Transverse colon (tissue), 4 donors: ENCODE measurements around the gene TP53BP1. TPM values are rescaled to one million over a fixed set of nuclear protein-coding genes. Genes with fewer than 3 reads are reported as not detected.

Experiments
- DNase-seq: peaks from one replicate; pipeline ENCODE4 v3.0.0-alpha.2; 2019
- H3K27ac ChIP-seq, 4 donors: fragments of 200-600 bp; sonication (generic); 2 replicates each; pipeline ENCODE4 v1.5.1; 2016 to 2018; ENCODE audit warnings: inconsistent platforms in 4 of 4
- H3K27me3 ChIP-seq: fragments of 200-600 bp; sonication (generic); 2 replicates; pipeline ENCODE4 v1.5.1; 2017; ENCODE audit warnings: inconsistent platforms
- H3K36me3 ChIP-seq, 4 donors: fragments of 200-600 bp; sonication (generic); 2 replicates each; pipeline ENCODE4 v1.5.1; 2017 to 2019; ENCODE audit warnings: inconsistent platforms in 4 of 4
- H3K4me1 ChIP-seq, 4 donors: fragments of 200-600 bp; sonication (generic); 2 replicates each; pipeline ENCODE4 v1.5.1; 2017 to 2020; ENCODE audit warnings: inconsistent platforms in 4 of 4
- H3K4me3 ChIP-seq, 4 donors: fragments of 200-600 bp; sonication (generic); 1 replicate in 1 of 4; 2 replicates in 3 of 4; pipeline versions ENCODE4 v1.5.1 to v1.6.1; 2017 to 2019; ENCODE audit warnings: inconsistent platforms in 4 of 4
- H3K9me3 ChIP-seq, 2 donors: fragments of 200-600 bp; sonication (generic); 2 replicates each; pipeline ENCODE4 v1.5.1; 2017 to 2019; ENCODE audit warnings: inconsistent platforms in 2 of 2
- CTCF ChIP-seq, 5 experiments: fragments of 200-600 bp in 3 of 5; fragments of 450-650 bp in 2 of 5; sonication (generic) in 3 of 5; IDR thresholded peaks; 1 replicate in 2 of 5; 2 replicates in 3 of 5; pipeline ENCODE4 v1.5.1; 2016 to 2017; ENCODE audit warnings: antibody characterized with exemption in 5 of 5, inconsistent platforms in 3 of 5, mild to moderate bottlenecking in 2 of 5, moderate library complexity in 1 of 5
- EP300 ChIP-seq: sonication (generic); formaldehyde crosslinking; IDR thresholded peaks from one replicate; pipeline ENCODE4 v1.6.1; 2017; ENCODE audit warnings: antibody characterized with exemption, low read depth
- POLR2A ChIP-seq: fragments of 450-650 bp; IDR thresholded peaks from one replicate; pipeline ENCODE4 v1.6.1; 2016; ENCODE audit warnings: antibody characterized with exemption, mild to moderate bottlenecking, moderate library complexity
- POLR2AphosphoS5 ChIP-seq, 3 donors: sonication (generic); formaldehyde crosslinking; IDR thresholded peaks; one replicate each; pipeline ENCODE4 v1.6.1; 2016; ENCODE audit warnings: antibody characterized with exemption in 3 of 3
- WGBS, 2 donors: methylation state at CpG; one replicate each; pipeline ENCODE4 v1.1.5; 2018; ENCODE audit warnings: low coverage in 1 of 2; 5-methylcytosine and 5-hydroxymethylcytosine counted together
- in situ Hi-C, 4 donors: fragments of 200-750 bp; cut with MboI; loops; one replicate each; pipeline versions ENCODE4 v1.15.0 to v1.15.1; 2017; ENCODE audit warnings: low sequenced_read_pairs in 3 of 4, low pct_ligation_motif_present in 1 of 4, low pct_unique_long_range_greater_than_20kb in 1 of 4
- intact Hi-C: fragments of 100-400 bp; cut with DNase I; formaldehyde crosslinking; loops from one replicate; pipeline ENCODE4 v1.15.1; 2023; ENCODE audit warnings: low total_unique reads
- total RNA-seq, 4 donors: library from RNA; depleted of rRNA; stranded (reverse); fragments of >200 nt; gene quantifications; one replicate each; pipeline ENCODE4 v1.1.0, GENCODE V29; 2016

TP53BP1 gene
- total RNA-seq, 4 donors from 2014 or later: 25.1 to 40.8 (median 33.7) TPM

GRCh38 chr15:43370310-43370974 is 122.5 kb downstream of the TP53BP1 start:
- Histone ChIP-seq H3K27ac (peak overlapping the region; percentile 80 to 85 (median 81)), H3K4me3 (peak overlapping the region; percentile 56 to 67 (median 67)), H3K9me3 (no peaks in the 10 kb centered on the region), H3K4me1 (peaks cover 7 to 32% (median 27%) of the 10 kb centered on the region in 4 donors), H3K36me3 (peaks cover 0 to 12% (median 6%) of the 10 kb centered on the region in 4 donors), H3K27me3 (no peaks in the 10 kb centered on the region)
- peak; percentile 22 for DNase-seq
- intact Hi-C loops: no loop called here
- in situ Hi-C loops: no loop called here
- TF ChIP-seq POLR2AphosphoS5 (IDR thresholded peaks at IDR 0.05) (no peak), POLR2A (no peak), CTCF (IDR thresholded peaks at IDR 0.05) (no peak), EP300 (no peak)
- 4 to 6% methylated on average over 5 to 31 of the region's 45 CpGs for WGBS, 2 donors

GRCh38 chr15:43361313-43361903 is 131.5 kb downstream of the TP53BP1 start:
- H3K27me3 ChIP-seq: no peaks in the 10 kb centered on the region
- H3K36me3 ChIP-seq: peaks cover 0 to 80% (median 42%) of the 10 kb centered on the region in 4 donors
- peaks cover 44 to 53% of the 10 kb centered on the region in 2 donors for H3K9me3 ChIP-seq

GRCh38 chr15:43360821-43361220 is 132.1 kb downstream of the TP53BP1 start:
- TF ChIP-seq EP300 (no peak), CTCF (IDR thresholded peaks at IDR 0.05) (no peak), POLR2A (no peak)

More at GRCh38 chr15:43361313-43361903, 131.5 kb downstream of the TP53BP1 start:
- WGBS, 2 donors: 98 to 100% methylated on average over 3 to 7 of the region's 7 CpGs
- Histone ChIP-seq H3K4me3 (peak overlapping the region in 1 of 4 donors; percentile 0), H3K4me1 (no peaks in the 10 kb centered on the region), H3K27ac (no peak overlapping the region)
- intact Hi-C loops (no loop called here), in situ Hi-C loops (no loop called here)
- TF ChIP-seq POLR2A: no peak
- TF ChIP-seq CTCF (IDR thresholded peaks at IDR 0.05): no peak
- no peak for TF ChIP-seq POLR2AphosphoS5 (IDR thresholded peaks at IDR 0.05)
- no peak for TF ChIP-seq EP300
- no peak for DNase-seq

More at GRCh38 chr15:43360821-43361220, 132.1 kb downstream of the TP53BP1 start:
- Histone ChIP-seq H3K4me1 (no peaks in the 10 kb centered on the region), H3K9me3 (peaks cover 44 to 53% of the 10 kb centered on the region in 2 donors), H3K36me3 (peaks cover 0 to 75% (median 40%) of the 10 kb centered on the region in 4 donors), H3K27me3 (no peaks in the 10 kb centered on the region), H3K27ac (no peak overlapping the region), H3K4me3 (peak overlapping the region in 1 of 4 donors; percentile 0)
- intact Hi-C loops: no loop called here
- in situ Hi-C loops: no loop called here
- WGBS, 2 donors: 93 to 96% methylated on average over 3 to 4 of the region's 4 CpGs
- no peak for DNase-seq

Other genes starting within 250 kb of the TP53BP1 start
- 10 to 100 TPM in 1 of 4 donors, not detected in 3; 12.1 TPM for gene TGM5, start 226.2 kb downstream of the TP53BP1 start, total RNA-seq
- gene TGM7, start 190.9 kb downstream of the TP53BP1 start, total RNA-seq: not detected
- gene LCMT2, start 162.6 kb downstream of the TP53BP1 start, total RNA-seq: 1 to 10 TPM; 3.0 to 6.4 (median 3.4) TPM
- gene ZSCAN29, start 122.1 kb downstream of the TP53BP1 start, total RNA-seq: 10 to 100 TPM; 25.1 to 33.7 (median 29.8) TPM
- 10 to 100 TPM; 12.7 to 25.1 (median 16.0) TPM for gene TUBGCP4, start 122.1 kb downstream of the TP53BP1 start, total RNA-seq
- gene MAP1A, start 24.5 kb upstream of the TP53BP1 start, total RNA-seq: 10 to 100 TPM in 2 of 4 donors, 1 to 10 TPM in 2; 6.3 to 14.6 (median 9.8) TPM
- 100 to 1,000 TPM in 1 of 4 donors, 10 to 100 TPM in 3; 60.5 to 273 (median 84.0) TPM for gene PPIP5K1, start 97.1 kb upstream of the TP53BP1 start, total RNA-seq
- gene CKMT1B, start 100.9 kb upstream of the TP53BP1 start, total RNA-seq: 100 to 1,000 TPM; 134 to 333 (median 187) TPM
- gene STRC, start 125.6 kb upstream of the TP53BP1 start, total RNA-seq: 10 to 100 TPM in 1 of 4 donors, 1 to 10 TPM in 1, under 1 TPM in 1, not detected in 1; 0.41 to 20.3 (median 1.4) TPM
- gene CATSPER2, start 155.7 kb upstream of the TP53BP1 start, total RNA-seq: 10 to 100 TPM in 2 of 4 donors, 1 to 10 TPM in 2; 4.9 to 58.1 (median 11.6) TPM
- gene CKMT1A, start 200.7 kb upstream of the TP53BP1 start, total RNA-seq: 100 to 1,000 TPM; 103 to 213 (median 149) TPM